NCI-H1092 (cell line): ENCODE results near the gene SARS2.
"Not testable (repeated sequence)": the region's sequence is repeated elsewhere in the genome, so short reads cannot be mapped to it uniquely, and the experiment has no call there.

Experiments
- DNase-seq: peaks from one replicate; lab custom pipeline; 2025; lab: John Stamatoyannopoulos, UW

The SARS2 gene

DNA sequence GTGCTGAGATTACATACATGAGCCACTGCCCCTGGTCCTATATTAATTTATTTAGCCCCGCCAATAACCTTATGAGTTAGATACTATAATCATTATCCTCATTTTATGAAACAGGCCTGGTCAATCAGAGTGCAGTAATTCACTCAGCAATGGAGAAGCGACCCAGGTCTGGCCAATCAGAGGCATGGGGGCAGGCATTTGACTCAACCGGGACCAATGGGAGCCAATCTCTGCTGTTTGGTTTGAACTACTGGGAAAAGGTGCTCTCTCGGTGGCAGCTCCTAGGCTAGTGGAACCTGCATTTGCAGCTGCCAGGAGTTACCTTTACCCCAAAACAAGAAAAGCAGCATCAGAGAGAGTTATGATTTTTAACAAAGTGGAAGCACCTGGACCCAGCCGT, 37.7 kb downstream of the SARS2 start:
- DNase-seq: no peak

DNA sequence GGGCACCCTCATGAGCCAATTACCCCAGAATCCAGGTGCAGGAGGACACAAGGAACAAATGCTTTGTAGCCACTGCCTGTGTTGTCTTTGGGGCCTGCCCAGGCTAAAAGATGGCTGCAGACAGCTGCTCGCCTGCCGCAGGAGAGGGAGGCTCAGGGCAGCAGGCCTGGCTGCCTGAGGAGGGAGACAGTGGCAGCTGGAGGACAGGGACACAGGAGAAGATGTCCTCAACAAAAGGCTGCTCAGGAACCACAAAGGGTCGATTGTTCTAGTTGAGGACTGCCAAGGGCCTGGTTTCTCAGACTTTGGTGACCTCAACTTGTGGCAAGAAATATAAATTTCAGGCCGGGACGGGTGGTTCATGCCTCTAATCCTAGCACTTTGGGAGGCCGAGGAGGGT, 38.8 kb downstream of the SARS2 start:
- DNase-seq: no peak

DNA sequence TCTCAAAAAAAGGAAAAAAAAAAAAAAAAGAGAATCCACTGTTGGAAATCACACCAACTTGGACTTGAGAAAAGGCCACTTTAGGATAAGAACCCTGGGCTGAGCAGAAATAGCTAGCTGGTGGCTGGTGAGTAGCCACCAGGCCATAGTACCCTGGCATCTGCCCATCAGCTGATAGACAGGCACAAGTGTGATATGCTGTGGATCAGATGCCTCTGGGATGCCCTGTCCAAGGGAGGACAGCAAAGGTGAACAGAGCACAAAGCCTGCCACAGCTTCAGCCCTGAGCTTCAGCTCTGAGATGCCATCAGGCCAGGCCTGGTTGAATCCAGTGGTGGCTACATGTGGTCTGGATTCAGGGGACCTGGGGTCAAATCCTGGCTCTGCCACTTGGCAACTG, 39.9 kb downstream of the SARS2 start:
- no peak for DNase-seq

DNA sequence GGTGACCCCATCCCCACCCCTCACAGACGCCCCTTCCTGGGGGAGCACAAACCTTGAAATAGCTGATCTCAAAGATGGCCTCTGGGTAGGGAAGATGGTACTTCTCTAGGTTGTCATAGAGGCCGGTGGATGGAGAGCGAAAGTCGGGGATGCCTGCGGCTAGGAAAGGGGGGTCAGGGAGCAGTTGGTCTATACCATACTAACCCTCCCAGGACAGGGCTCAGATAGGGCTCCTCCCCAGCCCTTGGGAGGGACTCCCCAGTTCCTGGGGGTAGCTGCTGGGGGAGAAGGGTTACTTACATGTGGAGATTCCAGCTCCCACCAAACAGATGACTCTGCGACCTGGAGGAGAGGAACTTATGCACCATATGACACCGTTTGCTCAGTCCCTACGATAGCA, 40.8 kb downstream of the SARS2 start:
- no peak for DNase-seq

DNA sequence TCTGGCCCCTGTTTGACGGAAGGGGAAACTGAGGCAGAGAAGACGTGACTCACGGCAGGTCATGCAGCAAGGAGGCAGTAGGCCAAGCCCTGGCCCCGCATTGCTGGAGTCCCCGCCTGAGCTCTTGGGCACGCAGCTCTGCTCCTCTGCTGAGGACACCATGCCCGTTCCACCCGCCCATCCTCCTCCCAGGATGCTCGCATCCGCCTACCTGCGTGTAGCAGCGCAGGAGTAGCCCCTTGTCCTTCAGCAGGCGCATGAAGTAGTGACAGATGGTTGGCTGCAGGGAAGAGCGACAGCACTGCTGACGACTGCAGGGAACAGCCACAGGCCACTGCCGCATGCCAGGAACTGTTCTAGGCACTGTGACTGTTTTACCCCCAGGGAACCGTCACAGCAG, 41.7 kb downstream of the SARS2 start:
- DNase-seq: no peak

DNA sequence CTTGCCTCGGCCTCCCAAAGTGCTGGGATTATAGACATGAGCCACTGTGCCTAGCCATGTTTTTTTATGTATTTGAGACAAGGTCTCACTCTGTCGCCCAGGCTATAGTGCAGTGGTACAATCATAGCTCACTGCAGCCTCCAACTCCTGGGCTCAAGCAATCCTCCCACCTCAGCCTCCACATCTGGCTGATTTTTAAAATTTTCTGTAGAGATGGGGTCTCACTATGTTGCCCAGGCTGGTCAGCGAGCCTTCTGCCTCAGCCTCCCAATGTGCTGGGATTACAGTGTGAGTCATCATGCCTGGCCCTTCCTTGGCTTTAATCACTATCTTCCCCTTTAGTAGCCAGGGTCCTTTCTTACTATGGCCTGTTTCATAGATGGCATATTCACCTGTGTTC, 45.9 kb downstream of the SARS2 start:
- DNase-seq: not testable (repeated sequence)

DNA sequence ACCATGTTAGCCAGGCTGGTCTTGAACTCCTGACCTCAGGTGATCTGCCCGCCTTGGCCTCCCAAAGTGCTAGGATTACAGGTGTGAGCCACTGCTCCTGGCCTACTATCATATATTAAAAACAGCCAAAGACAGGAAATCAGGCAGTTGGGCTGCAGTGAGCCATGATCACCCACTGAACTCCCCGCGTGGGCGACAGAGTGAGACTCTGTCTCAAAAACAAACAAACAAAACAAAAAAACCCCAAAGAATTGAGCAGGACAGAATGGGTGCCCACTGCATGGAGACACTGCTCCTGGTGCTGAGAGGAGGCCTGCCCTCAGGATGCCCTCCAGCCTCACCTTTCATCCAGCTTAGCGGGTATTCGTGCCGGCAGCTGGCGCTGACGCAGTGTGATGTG, 47.3 kb downstream of the SARS2 start:
- no peak for DNase-seq

DNA sequence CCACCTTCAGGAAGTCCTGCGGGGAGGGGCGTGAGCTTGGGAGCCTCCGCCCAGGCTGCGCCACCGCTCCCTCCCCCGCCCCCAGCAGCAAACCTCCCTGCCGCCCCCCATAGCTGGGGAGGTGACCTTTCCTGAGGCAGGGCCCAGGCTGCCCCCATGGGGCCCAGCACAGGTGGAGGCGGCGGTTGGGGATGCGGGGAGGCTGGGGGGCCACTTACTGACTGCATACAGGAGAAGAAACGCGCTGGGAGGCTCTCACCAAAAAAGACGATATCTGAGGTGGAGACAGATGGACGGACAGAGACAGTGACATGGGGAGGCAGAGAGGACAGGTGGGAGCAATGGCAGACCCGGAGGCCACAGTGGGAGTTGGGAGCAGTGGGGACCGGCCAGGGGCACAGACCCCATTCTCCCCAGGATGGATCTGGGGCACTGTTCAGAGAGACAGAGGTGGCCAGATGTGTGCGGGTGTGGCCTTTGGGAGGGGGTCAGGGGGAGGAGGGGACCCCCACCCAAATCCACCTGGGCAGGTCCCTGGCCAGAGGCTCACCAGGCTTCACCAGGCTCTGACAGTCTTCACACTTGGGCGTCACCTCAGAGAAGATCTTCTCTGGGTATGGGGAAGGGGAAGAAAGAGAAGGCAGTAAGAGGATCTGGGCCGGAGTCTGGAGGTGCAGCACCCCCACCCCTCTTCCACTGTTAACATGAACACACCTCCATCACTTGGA, 49.5 kb downstream of the SARS2 start:
- DNase-seq: no peak

DNA sequence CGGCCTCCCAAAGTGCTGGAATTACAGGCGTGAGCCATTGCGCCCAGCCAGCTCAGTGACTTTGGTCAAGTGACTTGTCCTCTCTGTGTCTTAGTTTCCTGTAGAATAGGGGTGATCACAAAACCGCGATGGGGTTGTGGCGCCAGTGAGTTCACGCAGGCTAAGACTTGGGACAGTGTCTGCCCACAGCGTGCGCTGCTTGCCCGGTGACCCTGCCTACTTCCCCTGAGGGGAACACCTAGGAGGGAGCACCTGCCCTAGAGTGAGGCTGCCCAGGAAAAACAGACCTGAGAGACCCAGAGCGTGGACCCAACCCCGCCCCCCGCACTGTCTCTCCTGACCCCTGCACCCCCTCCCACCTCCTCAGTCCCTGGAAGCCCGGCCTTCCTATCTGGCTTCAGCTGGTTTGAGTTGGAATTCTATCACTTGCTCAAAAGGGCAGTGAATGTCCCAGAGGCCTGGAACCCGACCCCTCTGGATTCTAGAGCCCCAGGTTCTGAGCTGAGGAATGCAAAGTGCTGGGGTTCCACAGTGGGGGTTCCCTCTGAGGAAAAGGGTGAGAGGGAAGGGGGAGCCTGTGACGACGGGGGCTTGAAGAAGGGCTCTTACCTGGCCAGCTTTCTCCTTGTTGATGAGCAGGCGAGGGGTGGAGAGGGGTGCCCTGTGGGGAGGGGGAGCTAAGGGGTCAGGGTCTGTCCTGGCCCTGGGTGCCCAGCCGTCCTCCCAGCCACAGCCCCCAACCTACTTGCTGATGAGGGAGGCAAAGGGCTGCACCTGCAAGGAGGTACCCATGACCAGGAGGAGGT, 50.3 kb downstream of the SARS2 start:
- no peak for DNase-seq

DNA sequence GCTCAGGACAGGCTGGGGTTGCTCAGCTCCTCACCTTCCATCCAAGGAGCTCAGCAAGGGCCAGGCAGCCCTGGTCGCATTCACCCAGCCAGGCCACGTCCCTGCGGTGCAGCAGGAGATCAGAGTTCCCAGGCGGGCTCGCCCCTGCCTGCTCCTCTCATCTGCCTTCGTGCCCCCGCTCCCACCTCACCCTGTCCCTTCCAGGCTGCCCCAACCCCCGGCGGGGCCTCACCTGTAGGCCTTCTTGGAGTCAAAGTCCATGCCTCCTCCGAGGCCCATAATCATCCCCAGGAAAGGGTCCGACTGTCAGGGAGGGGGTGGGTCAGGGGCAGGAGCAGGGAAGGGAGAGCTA, 51.2 kb downstream of the SARS2 start:
- DNase-seq: no peak

DNA sequence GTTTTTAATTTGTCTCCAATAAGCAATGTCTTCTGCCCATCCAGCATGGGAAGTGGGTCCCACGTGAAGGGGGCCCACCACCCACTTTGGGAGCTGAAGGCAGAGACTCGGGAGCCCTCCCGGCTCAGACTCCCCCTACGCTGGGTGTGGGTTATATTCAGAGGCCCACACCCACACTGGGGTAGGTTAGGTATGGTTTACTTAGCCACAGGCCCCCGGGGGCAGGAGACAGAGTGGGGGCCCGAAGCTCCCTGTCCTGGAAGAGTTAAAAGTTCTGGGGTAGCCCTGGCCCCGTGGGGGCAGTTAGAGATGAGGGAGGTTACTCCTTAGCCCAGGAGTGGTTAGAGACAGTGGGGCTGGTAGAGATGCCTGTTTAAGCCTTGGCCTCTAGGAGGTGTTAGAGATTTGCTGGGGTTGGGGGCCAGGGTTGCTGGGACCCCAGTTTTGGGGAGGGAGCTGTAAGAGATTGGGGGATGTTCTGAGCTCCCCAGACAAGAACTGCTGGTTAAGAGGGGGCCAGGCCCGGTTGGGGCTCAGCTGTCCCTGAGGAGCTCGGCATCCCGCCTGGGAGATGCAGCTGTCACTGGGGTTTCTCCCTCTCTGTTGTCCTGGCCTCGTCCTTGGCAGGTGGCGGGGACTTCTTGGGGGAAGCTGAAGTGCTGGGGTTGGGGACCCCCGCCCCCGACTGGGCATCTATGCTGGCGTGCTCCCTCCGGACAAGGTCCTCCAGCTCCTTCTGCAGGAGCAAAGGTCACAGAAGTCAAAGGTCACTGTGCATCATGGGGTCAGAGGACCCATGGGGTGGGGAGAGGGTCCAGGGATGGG, 51.8 kb downstream of the SARS2 start:
- no peak for DNase-seq

DNA sequence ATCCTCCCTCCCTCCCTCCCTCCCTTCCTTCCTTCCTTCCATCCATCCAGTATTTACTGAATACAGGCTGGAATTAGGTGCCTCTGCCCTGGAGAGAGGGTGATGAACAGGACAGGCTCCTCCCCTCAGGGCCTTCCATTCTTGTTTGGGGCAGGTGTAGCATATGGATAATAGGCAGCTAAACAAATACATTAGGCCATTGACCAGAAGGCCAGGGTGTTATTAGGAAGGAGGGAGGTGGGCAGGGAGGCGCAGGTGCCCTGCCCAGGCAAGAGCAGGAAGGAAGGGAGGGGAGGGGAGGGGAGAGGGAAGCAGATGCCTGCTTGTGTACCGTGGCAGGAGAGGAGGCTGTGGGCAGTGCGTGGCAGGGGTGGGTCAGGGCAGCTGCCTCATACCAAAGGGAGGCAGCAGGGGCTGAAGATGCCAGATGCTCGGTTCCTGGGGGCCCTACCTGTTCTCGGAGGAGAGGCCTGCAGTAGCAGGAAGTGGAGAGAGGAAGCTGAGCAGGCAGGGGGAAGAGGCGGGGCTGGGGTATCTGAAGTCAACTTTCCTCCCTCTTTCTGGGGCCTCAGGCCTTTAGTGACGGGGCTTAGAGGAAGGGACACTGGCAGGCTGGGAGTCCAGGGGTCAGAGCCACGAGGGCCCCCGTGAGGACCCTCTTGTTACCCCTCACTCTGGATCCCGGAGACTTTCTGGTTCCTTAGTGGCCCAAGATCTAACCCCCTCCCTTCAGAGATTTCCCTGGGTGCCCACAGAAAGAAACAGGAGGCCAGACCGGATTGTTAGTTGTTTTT, 52.6 kb downstream of the SARS2 start, which contains the start of gene RINL:
TSS of gene RINL (minus strand) at position 495 of the 794 bp plus-strand sequence. CDS start 1,533 bp downstream, outside the sequence.
- DNase-seq: peak; percentile 60

DNA sequence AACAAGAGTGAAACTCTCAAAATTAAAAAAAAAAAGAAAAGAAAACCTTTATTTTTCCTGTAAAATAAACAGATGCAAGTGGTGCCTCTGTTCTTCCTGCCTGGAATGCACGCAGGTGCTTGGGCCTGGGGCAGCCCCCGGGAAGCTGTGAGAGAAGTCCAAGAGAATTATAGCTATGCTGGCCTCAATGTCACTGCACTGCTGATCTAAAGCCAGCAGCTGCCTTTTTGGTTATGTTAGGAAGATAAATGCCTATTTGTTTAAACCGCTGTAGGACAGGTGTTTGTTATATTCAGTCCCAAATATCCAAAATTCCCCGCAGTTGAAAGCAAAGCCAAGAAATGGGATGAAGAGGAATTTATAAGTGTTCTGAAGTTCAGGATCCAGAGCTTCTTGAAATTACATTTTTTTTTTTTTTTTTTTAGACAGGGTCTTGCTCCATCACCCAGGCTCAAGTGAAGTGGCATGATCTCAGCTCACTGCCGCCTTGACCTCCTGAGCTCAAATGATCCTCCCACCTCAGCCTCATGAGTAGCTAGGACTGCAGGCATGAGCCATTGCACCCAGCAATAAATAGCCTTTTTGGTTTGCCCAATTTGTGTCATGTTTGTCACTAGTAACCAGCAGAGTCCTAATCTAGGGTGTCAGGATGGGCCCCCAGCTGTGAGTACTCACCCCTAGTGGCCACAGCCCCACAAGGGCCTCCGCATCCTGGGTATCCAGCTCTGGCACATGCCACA, 54.7 kb downstream of the SARS2 start:
- no peak for DNase-seq

DNA sequence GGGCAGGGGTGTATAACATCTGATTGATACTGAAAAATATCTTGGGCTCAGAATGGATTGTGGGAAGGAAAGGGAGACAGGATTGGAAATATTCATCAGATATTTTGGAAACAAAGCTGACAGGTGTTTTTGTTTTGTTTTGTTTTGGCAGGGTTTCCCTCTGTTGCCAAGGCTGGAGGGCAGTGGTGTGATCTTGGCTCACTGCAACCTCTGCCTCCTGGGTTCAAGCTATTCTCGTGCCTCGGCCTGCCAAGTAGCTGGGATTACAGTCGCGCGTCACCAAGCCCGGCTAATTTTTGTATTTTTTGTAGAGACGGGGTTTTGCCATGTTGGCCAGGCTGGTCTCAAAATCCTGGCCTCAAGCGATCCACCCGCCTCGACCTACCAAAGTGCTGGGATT, 57.2 kb downstream of the SARS2 start:
- not testable (repeated sequence) for DNase-seq

DNA sequence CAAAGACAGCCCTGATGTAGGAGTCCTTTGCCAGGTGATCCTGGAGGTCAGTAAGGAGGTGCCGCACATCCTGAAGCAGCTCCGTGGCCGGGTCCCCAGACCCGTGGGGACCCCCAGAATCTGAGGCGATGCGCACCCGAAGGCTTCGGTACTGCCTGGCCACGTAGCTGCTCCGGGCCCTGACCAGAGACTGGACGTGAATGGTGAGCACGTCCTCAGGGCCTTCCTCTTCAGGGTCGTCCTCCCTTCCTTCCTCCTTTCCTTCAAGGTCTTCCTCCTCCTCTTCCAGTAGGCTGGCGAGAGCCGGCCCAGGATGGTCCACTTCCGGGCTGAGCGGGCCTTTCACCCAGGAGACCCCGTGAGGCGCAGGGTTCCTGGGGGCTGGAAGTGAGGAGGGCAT, 60.0 kb downstream of the SARS2 start:
- DNase-seq: no peak

DNA sequence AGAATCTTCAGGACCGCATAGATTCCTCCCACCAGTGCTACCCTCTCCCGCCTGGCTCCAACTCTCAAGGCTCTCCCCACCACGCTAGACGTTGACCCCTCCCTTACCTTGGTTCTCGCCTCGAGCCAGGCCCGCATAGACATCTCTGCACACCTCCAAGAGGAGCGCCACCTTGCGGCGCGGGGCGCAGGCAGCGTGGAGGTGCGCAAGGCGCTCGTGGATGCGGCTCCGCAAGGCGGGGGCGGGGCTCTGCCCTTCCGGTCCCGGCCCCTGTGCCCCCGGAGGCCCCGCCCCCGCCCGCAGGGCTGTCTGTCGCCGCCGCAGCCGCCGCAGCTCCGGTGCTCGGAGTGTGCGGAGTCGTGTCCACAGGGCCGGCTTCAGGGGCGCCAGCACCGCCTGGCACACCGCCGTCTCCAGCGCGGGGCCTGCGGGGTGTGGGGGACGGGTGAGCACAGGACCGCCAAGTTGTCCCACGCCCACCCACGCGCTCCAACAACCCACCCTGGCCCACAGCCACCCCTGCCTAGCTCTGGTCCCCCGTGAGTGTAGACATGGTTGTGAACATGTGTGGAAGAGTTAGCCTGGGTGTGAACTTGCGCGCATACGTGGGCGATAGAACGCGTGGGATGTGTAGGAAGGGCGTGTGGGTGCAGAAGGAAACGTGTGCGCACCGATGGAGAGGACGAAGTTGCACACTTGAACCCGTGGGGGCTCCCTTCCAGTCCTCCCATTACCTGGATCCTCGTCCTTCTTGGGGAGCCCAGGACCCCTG, 60.5 kb downstream of the SARS2 start:
- no peak for DNase-seq

DNA sequence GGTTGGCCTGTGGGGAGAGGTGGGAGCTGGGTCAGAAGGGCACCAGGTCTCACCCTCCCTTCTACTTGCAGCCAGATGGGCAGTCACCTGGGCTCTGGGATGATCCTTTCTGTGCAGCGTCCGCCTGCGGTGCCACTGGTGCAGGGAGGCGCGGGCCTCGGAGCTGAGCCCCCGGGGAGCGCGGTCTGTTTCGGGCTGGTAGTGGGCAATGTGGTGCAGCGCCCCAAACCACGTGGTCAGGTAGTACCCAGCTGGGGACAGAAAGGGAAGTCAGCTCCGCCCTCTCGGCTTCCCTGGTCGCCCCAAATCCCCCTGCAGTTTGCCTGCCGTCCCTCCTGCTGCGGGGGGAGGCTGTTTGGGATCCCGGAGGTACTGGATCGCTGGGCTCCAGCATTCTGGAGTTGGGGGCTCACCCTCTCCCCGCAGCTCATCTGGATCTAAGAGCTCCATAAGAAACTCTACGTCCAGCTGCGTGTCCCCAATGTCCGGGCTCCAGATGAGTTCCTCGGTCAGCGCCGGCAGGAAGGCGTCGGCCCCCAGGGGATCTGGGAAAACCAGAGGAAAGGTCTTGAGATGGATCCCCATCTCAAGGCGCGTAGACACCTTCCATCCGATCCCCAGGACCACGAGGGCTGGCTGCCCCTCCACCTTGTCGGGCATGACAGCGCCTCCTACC, 61.3 kb downstream of the SARS2 start:
- DNase-seq: no peak

DNA sequence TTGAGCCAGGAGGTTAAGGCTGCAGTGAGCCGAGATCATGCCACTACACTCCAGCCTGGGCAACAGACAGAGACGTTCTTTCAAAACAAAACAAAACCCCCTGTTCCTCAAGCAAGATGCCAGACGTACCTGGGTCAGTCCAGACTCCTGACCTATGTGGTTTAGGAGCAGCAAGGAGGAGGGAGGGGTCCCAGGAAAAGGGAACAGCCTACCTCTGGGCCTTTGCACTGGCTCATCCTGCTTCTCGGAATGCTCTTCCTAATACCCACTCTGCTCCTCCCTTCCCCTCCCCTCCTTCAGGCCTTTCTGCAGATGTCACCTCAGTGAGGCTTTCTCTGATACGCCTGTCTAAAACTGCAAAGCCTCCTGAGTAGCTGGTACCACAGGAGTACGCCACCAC, 62.0 kb downstream of the SARS2 start:
- DNase-seq: no peak

DNA sequence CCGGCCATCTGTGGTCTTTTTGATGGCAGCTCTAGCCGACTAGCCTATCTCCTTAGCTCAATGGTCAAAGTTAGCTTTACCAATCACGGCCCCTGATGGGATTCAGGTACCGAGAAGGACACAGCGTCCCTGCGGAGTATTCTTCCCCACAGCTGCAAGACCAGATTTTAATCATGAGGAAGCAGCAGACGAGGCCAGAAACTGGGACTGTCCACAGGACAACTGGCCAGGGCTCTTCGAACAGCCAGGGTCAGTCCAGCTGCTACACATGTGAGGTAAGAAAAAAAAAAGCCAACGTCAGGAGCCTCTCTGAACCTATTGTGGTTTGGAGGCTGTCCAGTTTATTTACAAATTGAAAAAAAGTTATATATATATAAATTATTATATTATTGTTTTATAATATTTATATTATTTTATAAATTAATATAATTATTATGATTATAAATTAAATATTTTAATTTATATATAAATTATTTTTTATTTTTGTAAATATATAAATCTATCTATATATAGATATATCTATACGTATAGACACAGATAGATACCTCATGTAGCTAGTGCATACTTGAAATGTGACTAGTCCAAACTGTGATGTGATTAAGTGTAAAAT, 63.3 kb downstream of the SARS2 start:
- DNase-seq: no peak
